Measurements from ENCODE around the gene DYSF. TPM values are rescaled to one million over a fixed set of nuclear protein-coding genes. Genes with fewer than 3 reads are reported as not detected.

Gene DYSF
- polyA plus RNA-seq, 1 experiment = 1.3 TPM

GRCh38 chr2:71467180-71467815 is 13.9 kb downstream of the DYSF start:
- ChIA-PET CTCF (interaction anchor here (0.7 to 1.7 kb wide), 7 partner anchors 9 to 168 kb away, joined by 3 to 6 read pairs (median 3); no protein-coding TSS in a partner anchor), POLR2A (no interaction called here)
- Histone ChIP-seq H3K4me3 (ENCODE audit: low read depth, low read length) (peak overlapping the region; percentile 56), H3K36me3 (ENCODE audit: control insufficient read depth, insufficient read depth, low read length) (no peaks in the 10 kb centered on the region), H3K27me3 (ENCODE audit: control insufficient read depth, insufficient read depth, low read length) (peaks cover 40% of the 10 kb centered on the region)
- no peak for DNase-seq (ENCODE audit: low read depth)
- TF ChIP-seq, protein P1, sequence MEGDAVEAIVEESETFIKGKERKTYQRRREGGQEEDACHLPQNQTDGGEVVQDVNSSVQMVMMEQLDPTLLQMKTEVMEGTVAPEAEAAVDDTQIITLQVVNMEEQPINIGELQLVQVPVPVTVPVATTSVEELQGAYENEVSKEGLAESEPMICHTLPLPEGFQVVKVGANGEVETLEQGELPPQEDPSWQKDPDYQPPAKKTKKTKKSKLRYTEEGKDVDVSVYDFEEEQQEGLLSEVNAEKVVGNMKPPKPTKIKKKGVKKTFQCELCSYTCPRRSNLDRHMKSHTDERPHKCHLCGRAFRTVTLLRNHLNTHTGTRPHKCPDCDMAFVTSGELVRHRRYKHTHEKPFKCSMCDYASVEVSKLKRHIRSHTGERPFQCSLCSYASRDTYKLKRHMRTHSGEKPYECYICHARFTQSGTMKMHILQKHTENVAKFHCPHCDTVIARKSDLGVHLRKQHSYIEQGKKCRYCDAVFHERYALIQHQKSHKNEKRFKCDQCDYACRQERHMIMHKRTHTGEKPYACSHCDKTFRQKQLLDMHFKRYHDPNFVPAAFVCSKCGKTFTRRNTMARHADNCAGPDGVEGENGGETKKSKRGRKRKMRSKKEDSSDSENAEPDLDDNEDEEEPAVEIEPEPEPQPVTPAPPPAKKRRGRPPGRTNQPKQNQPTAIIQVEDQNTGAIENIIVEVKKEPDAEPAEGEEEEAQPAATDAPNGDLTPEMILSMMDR (IDR thresholded peaks at IDR 0.05; ENCODE audit: insufficient read depth, low read depth, low read length) = no peak

GRCh38 chr2:71468279-71469015 is 15.1 kb downstream of the DYSF start:
- POLR2A ChIA-PET = no interaction called here
- TF ChIP-seq, protein P1 (IDR thresholded peaks at IDR 0.05; ENCODE audit: insufficient read depth, low read depth, low read length) = no peak
- no peak for DNase-seq (ENCODE audit: low read depth)
- no peak overlapping the region for H3K4me3 ChIP-seq (ENCODE audit: low read depth, low read length)
- peaks cover 40% of the 10 kb centered on the region for H3K27me3 ChIP-seq (ENCODE audit: control insufficient read depth, insufficient read depth, low read length)
- CTCF ChIA-PET = interaction anchor here (1.3 to 3.1 kb wide), 5 partner anchors 8 to 169 kb away, joined by 3 to 14 read pairs (median 5); no protein-coding TSS in a partner anchor
- no peaks in the 10 kb centered on the region for H3K36me3 ChIP-seq (ENCODE audit: control insufficient read depth, insufficient read depth, low read length)

DNA sequence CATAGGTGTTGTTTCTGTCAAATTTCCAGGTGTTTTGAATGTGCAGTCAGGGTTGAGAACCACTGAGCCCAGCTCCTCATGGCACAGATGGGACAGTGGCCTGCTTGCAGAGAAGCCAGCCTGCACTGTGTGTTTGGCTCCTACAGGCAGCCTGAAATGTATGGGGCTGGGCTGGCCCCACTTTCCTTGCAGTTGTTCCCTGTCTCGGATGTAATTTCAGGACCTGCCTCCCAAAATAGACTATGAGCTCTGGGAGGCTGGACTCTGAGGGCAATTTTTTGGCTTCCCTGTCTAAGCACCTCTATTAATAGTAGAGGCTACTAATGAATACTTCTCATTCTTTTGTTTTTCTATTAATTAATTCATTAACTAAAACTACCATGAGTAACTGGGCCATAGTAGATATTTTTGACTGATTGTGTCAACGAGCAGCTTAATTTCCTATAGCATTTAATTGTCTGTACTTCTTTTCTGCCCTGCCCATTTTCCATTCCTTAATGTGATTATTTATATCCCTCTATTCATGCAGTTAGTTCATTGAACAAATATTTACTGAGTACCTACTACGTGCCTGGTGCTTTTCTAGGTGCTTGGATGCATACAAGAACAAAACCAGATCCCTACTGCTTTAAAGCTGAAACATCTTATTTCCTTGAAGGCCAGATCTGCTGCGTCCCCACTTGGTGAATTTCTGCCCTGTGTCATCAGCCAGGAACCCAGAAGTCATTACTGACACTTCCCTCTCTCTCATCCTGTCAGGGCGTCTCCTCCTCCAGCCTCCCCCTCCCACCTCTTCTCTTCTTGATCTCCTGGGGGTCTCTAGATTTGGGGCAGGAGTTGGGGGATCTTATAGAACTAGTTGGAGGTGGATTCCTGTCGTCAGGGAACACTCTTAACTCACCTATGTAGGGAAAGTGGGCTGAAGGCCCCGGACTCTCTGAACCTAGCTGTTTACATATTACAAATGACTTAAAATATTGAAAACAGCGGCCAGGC is 16.3 kb downstream of the DYSF start:
- H3K36me3 ChIP-seq (ENCODE audit: control insufficient read depth, insufficient read depth, low read length) = no peaks in the 10 kb centered on the region
- no peak overlapping the region for H3K4me3 ChIP-seq (ENCODE audit: low read depth, low read length)
- CTCF ChIA-PET = interaction anchor here (0.6 to 3.1 kb wide), 3 partner anchors 10 to 29 kb away, joined by 3 to 14 read pairs (median 4); no protein-coding TSS in a partner anchor
- DNase-seq (ENCODE audit: low read depth) = no peak
- POLR2A ChIA-PET = no interaction called here
- TF ChIP-seq, protein P1 (IDR thresholded peaks at IDR 0.05; ENCODE audit: insufficient read depth, low read depth, low read length) = no peak
- peaks cover 30% of the 10 kb centered on the region for H3K27me3 ChIP-seq (ENCODE audit: control insufficient read depth, insufficient read depth, low read length)

- ChIA-PET POLR2A (no interaction called here), CTCF (interaction anchor here (3.1 kb wide), 1 partner anchor 11 kb away, joined by 14 read pairs; no protein-coding TSS in a partner anchor)
- TF ChIP-seq, protein P1 (IDR thresholded peaks at IDR 0.05; ENCODE audit: insufficient read depth, low read depth, low read length) = no peak
These were observed 17.9 kb downstream of the DYSF start for GRCh38 chr2:71471276-71471675.

More at GRCh38 chr2:71471276-71471675, 17.9 kb downstream of the DYSF start:
- DNase-seq (ENCODE audit: low read depth) = peak; percentile 26
- H3K4me3 ChIP-seq (ENCODE audit: low read depth, low read length) = no peak overlapping the region
- H3K27me3 ChIP-seq (ENCODE audit: control insufficient read depth, insufficient read depth, low read length) = peaks cover 14% of the 10 kb centered on the region
- H3K36me3 ChIP-seq (ENCODE audit: control insufficient read depth, insufficient read depth, low read length) = no peaks in the 10 kb centered on the region
